ENCODE results near the gene MXRA7. TPM values are rescaled to one million over a fixed set of nuclear protein-coding genes. Genes with fewer than 3 reads are reported as not detected.
"Not testable (repeated sequence)": the region's sequence is repeated elsewhere in the genome, so short reads cannot be mapped to it uniquely, and the experiment has no call there.

MXRA7 gene
- total RNA-seq, 1 donor = 244 TPM

- peak; percentile 57 for DNase-seq (ENCODE audit: low read depth)
- H3K4me3 ChIP-seq (ENCODE audit: low read depth, low read length) = peak overlapping the region; percentile 94
- TF ChIP-seq CTCF (IDR thresholded peaks at IDR 0.05; ENCODE audit: insufficient read depth, low read depth, low read length) = no peak
These were observed 23.5 kb upstream of the MXRA7 start for GRCh38 chr17:76734080-76734840.

- TF ChIP-seq CTCF (IDR thresholded peaks at IDR 0.05; ENCODE audit: insufficient read depth, low read depth, low read length) = no peak
- no peak overlapping the region for H3K4me3 ChIP-seq (ENCODE audit: low read depth, low read length)
- no peak for DNase-seq (ENCODE audit: low read depth)
These were observed 22.8 kb upstream of the MXRA7 start for GRCh38 chr17:76733618-76733957.

GRCh38 chr17:76732734-76733617 is 22.2 kb upstream of the MXRA7 start:
- DNase-seq (ENCODE audit: low read depth) = no peak
- TF ChIP-seq CTCF (IDR thresholded peaks at IDR 0.05; ENCODE audit: insufficient read depth, low read depth, low read length) = no peak
- no peak overlapping the region for H3K4me3 ChIP-seq (ENCODE audit: low read depth, low read length)

GRCh38 chr17:76731800-76732733 is 21.3 kb upstream of the MXRA7 start:
- H3K4me3 ChIP-seq (ENCODE audit: low read depth, low read length); DNase-seq (ENCODE audit: low read depth): not testable (repeated sequence)

- TF ChIP-seq CTCF (IDR thresholded peaks at IDR 0.05; ENCODE audit: insufficient read depth, low read depth, low read length) = no peak
- H3K4me3 ChIP-seq (ENCODE audit: low read depth, low read length) = peak overlapping the region; percentile 93
- DNase-seq (ENCODE audit: low read depth) = peak; percentile 73
These were observed 17.1 kb upstream of the MXRA7 start for GRCh38 chr17:76727745-76728456.

- peak within 1 kb of the TSS; percentile 93 for H3K4me3 ChIP-seq (ENCODE audit: low read depth, low read length)
- peak; percentile 67 for TF ChIP-seq CTCF (IDR thresholded peaks at IDR 0.05; ENCODE audit: insufficient read depth, low read depth, low read length)
- DNase-seq (ENCODE audit: low read depth) = peak; percentile 88
These were observed 16.3 kb upstream of the MXRA7 start, which contains the start of gene METTL23 for GRCh38 chr17:76726776-76727718. Gene METTL23 (plus strand): TSS chr17:76726839. CDS start chr17:76729711, 2,872 bp downstream.
